ENCODE results near the gene ABCA2. TPM values are rescaled to one million over a fixed set of nuclear protein-coding genes. Genes with fewer than 3 reads are reported as not detected.

The ABCA2 gene, protein sequence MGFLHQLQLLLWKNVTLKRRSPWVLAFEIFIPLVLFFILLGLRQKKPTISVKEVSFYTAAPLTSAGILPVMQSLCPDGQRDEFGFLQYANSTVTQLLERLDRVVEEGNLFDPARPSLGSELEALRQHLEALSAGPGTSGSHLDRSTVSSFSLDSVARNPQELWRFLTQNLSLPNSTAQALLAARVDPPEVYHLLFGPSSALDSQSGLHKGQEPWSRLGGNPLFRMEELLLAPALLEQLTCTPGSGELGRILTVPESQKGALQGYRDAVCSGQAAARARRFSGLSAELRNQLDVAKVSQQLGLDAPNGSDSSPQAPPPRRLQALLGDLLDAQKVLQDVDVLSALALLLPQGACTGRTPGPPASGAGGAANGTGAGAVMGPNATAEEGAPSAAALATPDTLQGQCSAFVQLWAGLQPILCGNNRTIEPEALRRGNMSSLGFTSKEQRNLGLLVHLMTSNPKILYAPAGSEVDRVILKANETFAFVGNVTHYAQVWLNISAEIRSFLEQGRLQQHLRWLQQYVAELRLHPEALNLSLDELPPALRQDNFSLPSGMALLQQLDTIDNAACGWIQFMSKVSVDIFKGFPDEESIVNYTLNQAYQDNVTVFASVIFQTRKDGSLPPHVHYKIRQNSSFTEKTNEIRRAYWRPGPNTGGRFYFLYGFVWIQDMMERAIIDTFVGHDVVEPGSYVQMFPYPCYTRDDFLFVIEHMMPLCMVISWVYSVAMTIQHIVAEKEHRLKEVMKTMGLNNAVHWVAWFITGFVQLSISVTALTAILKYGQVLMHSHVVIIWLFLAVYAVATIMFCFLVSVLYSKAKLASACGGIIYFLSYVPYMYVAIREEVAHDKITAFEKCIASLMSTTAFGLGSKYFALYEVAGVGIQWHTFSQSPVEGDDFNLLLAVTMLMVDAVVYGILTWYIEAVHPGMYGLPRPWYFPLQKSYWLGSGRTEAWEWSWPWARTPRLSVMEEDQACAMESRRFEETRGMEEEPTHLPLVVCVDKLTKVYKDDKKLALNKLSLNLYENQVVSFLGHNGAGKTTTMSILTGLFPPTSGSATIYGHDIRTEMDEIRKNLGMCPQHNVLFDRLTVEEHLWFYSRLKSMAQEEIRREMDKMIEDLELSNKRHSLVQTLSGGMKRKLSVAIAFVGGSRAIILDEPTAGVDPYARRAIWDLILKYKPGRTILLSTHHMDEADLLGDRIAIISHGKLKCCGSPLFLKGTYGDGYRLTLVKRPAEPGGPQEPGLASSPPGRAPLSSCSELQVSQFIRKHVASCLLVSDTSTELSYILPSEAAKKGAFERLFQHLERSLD (N-terminal part only)
- total RNA-seq: 2.0 TPM

DNA sequence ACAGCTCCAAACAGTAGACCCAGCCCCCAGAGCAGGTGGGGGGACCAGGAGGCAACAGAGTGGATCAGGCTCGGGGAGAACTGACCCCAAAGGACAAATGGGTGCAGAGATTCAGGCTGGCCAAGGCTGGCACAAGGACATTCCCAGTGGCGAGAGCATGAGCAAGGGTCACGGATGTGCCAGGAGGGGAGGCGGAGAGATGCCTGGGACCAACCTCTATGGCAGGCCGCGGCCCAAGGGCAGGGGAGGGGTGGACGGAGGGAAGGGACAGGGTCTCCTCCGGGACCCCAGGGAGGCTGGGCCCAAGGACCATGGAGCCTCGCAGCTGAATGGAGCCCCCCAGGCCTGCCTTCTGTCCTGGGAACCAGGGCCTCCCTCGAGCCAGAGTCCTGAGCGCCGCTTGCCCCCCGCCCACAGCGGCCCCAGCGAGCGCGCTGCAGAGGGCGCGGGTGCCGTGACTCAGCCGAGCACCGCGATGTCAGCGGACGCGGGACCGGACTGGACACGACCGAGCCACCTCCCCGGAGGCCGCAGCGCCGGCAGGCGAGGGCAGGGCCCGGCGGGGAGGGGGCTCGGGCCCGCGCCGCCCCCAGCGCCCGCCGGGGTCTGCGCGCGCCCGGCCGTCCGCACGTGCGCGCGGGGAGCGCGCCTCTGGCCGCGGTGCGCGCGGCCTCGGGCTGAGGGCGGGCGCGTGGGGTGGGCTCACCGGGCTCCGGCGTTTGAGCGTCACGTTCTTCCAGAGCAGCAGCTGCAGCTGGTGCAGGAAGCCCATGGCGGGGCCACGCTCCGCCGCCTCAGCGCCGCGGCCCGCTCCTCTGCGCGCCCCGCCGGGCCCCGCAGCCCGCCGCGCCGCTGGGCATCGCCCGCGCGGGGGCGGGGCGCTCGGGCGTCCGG lies at the start of gene ABCA2:
Gene ABCA2 (minus strand): TSS at position 869 of the 894 bp plus-strand sequence. CDS start 97 bp downstream, at position 772.
- ATAC-seq: no peak

DNA sequence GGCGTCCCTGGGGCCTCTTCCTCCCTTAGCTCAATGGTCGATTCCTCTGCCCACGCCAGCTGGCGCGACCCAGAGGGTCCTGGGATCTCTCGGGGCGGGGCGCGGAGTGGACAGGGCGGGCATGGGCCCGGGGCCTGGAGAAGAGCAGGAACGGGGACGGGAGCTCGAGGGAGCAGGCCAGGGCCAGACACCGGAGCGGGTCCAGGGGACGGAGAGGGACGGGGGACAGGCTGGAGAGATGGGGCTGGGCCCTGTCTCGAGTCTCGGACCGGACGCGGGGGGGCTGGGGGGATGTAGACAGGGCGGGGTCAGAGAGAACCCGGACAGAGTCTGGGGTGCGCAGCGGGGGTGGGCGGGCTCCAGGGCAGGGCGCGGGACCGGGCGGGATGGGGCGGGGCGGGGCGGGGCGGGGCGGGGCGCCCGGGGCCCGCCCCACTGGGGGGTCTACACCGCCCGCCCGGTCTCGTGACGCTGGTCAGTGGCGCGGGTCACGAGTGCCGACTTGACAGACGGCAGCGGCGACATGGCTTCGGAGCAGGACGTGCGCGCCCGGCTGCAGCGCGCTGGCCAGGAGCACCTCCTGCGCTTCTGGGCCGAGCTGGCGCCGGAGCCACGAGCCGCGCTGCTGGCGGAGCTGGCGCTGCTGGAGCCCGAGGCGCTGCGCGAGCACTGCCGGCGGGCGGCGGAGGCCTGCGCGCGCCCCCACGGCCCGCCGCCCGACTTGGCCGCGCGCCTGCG lies 49.1 kb upstream of the ABCA2 start, which contains the start of gene UAP1L1:
Gene UAP1L1 (plus strand): TSS at position 508 of the 738 bp plus-strand sequence. CDS start 16 bp downstream, at position 524.
- ATAC-seq: peak; percentile 30

DNA sequence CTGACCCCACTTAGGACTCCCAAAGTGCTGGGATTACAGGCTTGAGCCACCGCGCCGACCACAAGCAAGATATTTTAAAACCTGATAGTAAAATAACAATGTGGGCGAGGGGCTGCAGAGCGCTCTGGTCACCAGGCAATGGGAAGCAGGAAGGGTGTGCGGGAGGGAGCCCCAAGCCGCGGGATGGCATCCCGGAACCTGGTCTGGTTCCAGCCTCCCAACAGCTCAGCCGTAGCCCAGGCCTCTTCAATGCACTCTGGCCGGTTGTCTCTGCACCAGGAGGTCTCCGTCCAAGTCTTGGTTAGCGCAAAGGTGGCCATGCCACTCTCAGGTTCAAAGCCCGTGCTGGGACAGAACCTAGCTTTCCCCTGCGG lies 48.6 kb upstream of the ABCA2 start:
- ATAC-seq: peak; percentile 0

DNA sequence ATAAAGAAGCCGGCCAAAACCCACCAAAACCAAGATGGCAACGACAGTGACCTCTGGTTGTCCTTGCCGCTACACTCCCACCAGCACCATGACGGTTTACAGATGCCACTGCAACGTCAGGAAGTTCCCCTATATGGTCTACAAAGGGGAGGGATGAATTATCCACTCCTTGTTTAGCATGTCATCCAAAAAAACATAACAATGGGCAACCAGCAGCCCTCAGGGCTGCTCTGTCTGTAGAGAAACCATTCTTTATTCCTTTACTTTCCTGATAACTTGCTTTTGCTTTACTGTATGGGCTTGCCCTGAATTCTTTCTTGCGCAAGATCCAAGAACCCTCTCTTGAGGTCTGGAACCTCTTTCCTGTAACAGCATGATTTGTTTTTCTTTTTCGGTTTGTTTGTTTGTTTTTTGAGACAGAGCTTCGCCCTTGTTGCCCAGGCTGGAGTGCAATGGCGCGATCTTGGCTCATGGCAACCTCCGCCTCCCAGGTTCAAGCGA lies 47.3 kb upstream of the ABCA2 start:
- ATAC-seq: no peak

DNA sequence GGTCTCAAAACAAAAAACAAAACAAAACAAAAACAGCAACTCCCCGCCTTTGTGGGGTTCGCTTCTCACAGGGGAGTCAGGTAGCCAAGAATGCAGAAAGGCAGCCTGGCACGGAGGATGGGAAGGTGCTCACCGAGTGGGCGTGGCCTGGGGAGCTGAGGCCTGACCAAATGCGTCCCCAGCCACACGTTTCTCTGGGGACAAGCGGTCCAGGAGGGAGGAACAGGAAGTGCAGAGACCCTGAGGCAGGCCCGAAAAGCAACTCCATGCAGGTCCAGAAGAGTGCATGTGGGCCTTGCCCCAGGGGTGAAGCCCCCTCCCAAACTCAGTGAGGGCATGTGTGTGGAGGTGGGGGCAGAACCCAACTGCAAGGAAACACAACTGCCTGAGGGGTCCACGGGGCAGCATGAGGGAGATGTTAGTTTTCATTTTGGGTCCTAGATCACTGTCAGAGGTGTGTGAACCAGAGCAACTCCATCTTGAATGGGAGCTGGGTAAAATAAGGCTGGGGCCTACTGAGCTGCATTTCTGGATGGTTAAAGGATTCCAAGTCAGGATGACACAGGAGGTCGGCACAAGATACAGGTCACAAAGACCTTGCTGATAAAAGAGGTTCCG lies 46.7 kb upstream of the ABCA2 start:
- no peak for ATAC-seq

DNA sequence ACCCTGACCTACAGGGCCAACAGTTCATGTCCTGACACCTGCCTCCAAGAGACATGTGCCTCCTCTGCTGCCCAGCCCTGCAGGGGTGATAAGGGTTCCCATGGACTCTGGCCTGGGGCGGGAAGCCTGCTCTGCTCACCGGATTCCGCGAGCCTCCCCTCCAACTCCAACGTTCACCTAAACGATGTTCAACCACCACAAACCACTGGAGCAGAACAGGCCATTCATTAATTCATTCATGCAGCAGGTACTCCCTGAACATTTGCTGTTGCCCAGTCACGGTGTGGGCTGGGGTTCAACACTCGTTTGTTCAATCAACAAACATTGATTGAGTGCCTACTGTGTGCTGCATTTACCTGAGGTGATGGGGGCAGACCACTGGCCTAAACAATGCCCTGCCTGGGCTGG lies 46.0 kb upstream of the ABCA2 start:
- no peak for ATAC-seq

DNA sequence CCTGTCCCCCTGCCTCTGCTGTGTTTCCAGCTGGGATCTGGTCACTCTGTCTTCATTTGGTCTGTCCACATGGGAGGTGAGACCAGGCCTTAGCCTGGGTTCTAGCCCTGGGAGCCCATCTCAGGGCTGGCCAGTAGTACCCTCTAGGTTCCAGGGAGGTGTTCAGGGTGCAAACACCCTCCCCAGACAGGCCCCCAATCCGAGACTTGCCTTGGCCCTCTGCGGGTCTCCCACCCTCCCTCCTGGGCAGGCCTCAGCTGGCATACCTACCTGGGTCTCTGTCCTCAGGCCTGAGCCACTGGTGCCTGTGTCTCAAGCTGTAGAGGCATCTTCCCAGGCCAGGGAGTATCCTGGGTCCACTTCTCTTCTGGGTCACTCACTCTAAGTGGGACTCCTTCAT lies 43.2 kb upstream of the ABCA2 start:
- no peak for ATAC-seq

DNA sequence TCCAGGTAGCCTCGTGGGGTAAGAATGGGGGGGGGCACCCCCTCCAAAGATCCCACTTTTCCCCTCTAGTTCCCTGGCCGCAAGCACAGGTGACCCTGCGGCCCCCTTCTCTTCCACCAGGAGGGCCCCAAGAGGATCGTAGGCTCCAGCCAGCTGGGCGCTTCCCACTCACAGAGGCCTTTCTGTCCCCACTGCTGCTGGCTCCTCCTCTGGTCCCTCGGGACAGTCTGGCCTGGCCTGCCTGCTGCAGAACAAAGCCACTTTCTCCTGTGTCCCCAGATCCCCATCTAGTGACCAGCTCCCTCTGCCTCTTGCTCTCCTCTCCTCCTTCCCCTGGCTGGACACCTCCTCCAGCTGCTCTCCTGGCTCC lies 42.9 kb upstream of the ABCA2 start:
- ATAC-seq: peak; percentile 0

DNA sequence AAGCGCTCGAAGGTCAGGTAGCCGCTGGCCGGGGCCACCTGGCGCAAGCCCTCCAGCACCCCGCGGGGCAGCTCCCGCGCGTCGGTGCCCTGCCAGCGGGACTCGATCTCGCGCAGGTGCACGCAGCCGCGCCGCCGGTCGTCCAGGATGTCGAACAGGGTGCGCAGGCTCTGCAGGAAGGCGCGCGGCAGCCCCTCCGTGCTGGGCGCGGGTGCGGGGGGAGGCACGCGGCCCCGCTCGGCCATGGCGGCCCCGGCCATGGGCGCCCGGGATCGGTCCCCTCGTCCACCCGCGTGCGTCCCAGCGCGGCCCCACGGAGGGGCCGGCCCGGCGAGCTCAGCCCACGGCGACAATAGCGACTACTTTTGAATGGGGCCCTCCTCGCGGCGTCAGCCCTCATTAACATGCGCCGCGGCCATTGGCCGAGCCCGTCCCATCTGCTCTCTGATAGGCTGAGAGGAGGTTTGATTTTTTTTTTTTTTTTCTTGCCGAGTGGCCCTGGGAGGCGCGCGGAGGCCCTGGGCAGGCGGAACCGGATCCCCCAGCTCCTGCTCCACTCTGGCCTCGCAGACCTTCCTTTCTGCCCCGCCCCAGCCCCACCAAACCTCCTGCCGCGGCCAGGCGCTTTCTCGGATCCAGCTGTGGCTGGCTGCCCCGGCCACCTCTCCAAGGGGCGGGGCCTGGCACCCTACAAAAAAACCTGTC lies 42.3 kb upstream of the ABCA2 start, which contains the start of gene SAPCD2:
Gene SAPCD2 (minus strand): TSS at position 357 of the 705 bp plus-strand sequence. CDS start 97 bp downstream, at position 260.
- ATAC-seq: peak; percentile 85

DNA sequence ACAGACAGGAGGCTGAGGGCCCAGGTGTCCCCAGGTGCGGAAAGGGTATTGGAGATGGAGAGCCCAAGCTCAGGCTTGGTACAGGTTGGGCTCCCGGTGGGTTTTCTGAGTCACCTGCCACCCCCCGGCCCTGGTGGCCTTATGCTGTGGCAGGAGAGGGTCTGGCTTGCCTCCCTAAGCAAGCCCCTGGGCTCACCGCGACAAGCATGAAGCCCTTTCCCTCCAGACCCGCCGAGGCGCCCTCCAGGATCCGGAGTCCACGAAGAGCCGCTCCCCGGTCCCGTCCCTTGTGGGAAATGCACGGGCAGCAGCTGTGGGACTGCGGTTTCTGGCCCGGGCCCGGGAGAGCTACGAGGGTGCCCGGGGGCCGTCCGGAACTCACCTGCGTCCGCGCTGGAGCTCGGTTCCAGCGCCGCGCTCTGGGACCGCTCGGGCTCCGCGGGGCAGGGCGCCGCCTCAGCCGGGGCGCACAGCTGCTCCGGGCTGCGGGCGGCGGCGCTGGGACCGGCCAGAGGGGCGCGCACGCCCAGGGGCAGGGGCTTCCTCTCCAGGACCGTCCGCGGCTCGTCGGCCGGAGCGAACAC lies 41.6 kb upstream of the ABCA2 start:
- ATAC-seq: no peak

DNA sequence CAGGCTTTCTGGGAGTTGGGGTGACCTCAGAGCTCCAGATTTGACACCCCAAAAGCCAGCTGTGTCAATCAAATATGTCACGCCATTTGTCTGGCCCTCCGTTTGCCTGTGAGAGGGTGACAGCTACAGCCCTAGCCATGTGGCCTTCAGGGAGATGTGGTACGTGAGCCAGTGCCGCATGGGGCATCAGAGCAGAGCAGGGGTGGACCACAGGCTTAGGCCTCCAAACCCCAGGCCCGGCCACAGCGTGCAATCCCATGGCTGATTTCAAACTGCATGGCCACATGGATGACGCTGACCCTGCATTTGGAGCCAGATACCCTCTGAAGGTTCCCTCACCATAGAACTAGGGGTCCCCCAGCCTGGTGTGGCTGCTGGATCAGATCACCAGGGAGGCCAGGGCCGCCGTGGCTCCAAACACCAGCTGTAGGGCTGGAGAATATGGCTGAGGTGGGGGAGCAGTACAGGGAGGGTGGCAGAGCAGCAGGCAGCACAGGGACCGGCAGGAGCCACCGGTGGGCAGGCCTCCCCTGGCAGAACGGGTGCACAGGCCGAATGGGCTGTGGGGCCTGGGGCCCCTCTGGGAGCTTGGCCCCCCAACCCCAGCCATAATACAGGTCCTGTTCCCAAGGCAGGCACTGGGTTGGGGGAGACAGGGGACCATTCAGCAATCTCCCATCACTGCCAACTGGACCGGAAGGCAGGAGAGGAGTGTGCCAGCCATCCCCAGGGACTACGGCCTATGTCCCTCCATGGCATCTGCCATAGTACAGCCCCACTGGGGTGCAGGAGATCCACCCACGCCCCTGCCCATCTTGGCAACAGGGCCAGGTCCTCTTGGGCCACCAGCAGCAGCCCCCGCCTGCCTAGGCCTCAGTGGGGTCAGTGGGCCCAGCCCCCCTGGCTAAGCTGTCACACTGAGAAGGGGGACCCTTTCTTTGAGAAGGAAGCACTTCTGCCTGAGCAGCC lies 40.8 kb upstream of the ABCA2 start:
- no peak for ATAC-seq

DNA sequence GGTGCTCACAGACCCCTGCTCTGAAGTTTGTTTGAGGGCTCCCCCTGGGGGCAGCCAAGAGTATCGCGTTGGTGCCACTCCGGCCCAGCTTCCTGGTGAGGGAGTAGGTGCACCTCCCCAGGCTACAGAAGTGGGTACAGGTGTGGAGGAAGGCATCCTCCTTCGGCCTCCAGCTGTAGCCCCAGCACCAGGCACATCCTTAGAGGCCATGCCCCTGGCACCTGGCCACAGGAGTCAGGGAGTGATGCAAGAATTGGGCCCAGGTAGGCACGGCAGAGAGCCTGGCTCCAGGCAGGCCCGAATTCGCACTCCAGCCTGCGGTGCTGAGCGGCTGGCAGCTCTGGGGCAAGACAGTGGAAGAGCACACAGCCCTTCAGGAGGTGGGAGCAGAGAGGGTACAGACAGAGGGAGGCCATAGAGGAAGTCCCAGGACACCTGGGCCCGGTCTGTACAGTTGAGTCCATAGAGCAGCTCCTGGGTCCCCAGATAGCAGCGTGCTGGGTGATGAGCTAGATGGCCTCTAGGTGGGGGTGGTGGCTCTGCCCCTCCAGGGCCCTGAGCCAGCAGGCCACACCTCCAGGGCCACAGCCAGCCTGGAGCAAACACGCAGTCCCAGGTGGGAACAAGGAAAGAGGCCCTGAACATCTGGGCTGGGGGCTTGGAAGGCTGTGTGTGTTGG lies 40.0 kb upstream of the ABCA2 start:
- ATAC-seq: peak; percentile 59

DNA sequence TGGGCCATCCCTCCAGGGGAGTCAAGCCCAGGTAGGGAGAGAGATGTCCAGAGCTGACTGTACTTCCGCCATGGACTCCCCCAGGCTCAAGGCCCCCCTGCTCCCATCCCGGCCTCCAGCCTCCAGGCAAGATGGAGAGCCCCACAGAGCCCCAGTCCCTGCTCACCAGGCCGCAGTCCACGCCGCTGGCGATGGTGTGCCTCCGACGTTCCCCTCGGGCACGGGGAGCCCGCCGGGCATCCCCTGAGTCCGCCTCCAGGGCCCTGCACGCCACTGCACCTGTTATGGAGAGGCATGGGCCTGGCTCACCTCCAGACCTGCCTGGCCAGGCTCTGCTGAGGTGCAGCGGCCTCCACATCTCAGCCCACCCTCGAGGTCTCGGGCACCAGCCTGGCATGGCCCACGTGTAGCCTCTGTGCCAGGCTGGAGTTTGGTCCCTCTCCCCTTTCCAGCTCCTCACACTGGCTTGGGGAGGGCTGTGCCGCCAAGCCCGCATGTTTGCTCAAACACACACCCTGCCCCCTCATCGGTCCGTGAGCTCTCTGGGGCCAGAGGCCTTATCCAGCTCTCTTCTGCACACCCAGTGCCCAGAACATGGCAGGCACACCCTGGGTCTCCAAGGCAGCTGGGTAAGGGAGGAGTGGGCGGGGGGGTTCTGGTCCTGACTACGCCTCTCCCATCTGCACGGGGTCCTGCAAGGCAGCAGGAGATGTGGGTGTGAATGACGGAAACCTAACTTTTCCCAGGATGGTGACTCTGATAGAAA lies 38.2 kb upstream of the ABCA2 start:
- no peak for ATAC-seq

DNA sequence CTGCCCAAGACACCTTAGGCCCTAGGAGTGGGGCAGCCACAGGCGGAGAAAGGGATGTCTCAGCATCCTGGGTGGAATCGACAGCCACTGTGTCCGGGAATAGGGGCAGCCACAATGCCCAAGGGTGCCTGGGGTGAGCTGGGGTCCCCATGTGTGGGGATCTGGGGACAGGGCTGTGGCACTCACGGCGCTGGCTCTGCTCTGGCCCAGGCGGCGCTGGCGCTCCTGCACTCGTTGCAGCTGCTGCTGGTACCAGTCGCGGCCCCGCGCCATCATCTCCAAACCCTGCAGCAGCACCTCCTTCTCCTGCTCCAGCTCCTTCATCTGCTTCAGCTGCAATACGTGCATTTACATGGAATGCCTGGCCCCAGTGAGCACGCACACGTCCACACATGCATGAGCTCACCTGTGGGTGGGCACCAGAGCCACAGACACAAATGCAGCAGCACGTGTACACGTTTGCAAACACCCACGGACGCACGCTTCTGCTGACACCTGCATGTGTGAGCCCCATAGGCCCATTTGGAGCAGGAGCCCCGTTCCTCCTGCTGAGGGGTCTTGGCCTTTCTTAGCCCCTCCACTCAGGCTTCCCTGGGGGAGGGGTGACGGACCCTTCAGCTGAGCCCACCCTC lies 37.4 kb upstream of the ABCA2 start:
- ATAC-seq: no peak

DNA sequence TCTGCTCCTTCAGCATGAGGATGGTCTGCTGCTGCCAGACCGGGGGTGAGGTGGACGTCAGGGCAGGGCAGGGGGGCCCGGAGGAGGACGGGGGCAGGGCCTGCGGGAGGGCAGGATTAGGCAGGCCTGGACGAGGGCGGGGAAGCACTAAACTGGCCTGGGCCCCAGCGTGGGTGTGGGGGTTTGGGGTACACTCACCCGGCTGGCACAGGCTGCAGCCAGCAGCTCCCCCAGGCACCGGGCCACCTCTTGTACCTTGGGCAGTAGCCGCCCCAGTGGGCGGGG lies 36.8 kb upstream of the ABCA2 start:
- ATAC-seq: no peak
